GM20000 (cell line): ENCODE data around the gene TMEM120B.
"Not testable (repeated sequence)": the region's sequence is repeated elsewhere in the genome, so short reads cannot be mapped to it uniquely, and the experiment has no call there.

Experiments
- DNase-seq: peaks from one replicate; pipeline ENCODE4 v3.0.0; 2012; ENCODE audit warnings: low spot score
- TF ChIP-seq, protein P1 (sequence below): IDR thresholded peaks from 2 replicates; pipeline ENCODE4 v1.5.1; 2012; ENCODE audit warnings: mild to moderate bottlenecking, control low read depth; ENCODE audit errors: extremely low read depth, missing control alignments

The TMEM120B gene

DNA sequence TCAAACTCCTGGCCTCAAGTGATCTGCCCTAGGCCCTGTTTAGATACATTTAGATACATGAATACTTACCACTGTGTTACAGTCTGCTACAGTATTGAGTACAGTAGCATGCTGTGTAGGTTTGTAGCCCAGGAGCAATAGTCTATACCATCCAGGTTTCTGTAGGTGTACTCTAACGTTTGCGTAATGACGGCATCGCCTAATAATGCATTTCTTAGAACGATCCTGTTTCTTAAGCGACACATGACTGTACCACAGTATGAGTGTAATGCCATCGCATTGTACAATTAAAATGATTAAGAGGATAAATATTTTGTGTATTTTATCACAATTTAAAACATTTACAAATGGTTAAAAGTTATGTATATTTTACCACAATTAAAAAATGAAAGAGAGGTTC, 18.9 kb downstream of the TMEM120B start:
- DNase-seq = no peak

GRCh38 chr12:121733849-121734248, 21.3 kb downstream of the TMEM120B start:
- no peak for DNase-seq
- TF ChIP-seq, protein P1, sequence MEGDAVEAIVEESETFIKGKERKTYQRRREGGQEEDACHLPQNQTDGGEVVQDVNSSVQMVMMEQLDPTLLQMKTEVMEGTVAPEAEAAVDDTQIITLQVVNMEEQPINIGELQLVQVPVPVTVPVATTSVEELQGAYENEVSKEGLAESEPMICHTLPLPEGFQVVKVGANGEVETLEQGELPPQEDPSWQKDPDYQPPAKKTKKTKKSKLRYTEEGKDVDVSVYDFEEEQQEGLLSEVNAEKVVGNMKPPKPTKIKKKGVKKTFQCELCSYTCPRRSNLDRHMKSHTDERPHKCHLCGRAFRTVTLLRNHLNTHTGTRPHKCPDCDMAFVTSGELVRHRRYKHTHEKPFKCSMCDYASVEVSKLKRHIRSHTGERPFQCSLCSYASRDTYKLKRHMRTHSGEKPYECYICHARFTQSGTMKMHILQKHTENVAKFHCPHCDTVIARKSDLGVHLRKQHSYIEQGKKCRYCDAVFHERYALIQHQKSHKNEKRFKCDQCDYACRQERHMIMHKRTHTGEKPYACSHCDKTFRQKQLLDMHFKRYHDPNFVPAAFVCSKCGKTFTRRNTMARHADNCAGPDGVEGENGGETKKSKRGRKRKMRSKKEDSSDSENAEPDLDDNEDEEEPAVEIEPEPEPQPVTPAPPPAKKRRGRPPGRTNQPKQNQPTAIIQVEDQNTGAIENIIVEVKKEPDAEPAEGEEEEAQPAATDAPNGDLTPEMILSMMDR = no peak

More for the DNA sequence above, 18.9 kb downstream of the TMEM120B start:
- TF ChIP-seq, protein P1 = no peak

GRCh38 chr12:121738340-121738858, 25.8 kb downstream of the TMEM120B start:
- no peak for DNase-seq
- TF ChIP-seq, protein P1 = no peak

GRCh38 chr12:121740847-121741246, 28.3 kb downstream of the TMEM120B start:
- DNase-seq = no peak
- TF ChIP-seq, protein P1 = no peak

- DNase-seq = no peak
- TF ChIP-seq, protein P1 = no peak
Observed at GRCh38 chr12:121741743-121742142, 29.2 kb downstream of the TMEM120B start.

DNA sequence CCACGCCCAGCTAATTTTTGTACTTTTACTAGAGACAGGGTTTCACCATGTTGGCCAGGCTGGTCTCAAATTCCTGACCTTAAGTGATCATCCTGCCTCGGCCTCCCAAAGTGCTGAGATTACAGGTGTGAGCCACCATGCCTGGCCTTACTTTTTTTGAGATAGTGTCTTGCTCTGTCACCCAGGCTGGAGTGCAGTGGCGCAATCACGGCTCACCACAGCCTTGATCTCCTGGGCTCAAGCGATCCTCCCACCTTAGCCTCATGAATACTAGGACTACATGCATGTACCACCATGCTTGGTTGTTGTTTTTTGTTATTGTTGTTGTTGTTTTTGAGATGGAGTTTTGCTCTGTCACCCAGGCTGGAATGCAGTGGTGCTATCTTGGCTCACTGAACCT, 33.0 kb downstream of the TMEM120B start:
- not testable (repeated sequence) for DNase-seq

GRCh38 chr12:121748218-121748570, 35.6 kb downstream of the TMEM120B start:
- no peak for DNase-seq
- TF ChIP-seq, protein P1 = no peak

- TF ChIP-seq, protein P1 = no peak
- DNase-seq = no peak
Observed at GRCh38 chr12:121748571-121749265, 36.2 kb downstream of the TMEM120B start.
